Fibroblast of skin of abdomen (primary cell): ENCODE data around the gene SCAF8.
"Not testable (repeated sequence)": the region's sequence is repeated elsewhere in the genome, so short reads cannot be mapped to it uniquely, and the experiment has no call there.

Experiments
- DNase-seq: peaks from one replicate; pipeline ENCODE4 v3.0.0-alpha.2; 2013

Gene SCAF8

DNA sequence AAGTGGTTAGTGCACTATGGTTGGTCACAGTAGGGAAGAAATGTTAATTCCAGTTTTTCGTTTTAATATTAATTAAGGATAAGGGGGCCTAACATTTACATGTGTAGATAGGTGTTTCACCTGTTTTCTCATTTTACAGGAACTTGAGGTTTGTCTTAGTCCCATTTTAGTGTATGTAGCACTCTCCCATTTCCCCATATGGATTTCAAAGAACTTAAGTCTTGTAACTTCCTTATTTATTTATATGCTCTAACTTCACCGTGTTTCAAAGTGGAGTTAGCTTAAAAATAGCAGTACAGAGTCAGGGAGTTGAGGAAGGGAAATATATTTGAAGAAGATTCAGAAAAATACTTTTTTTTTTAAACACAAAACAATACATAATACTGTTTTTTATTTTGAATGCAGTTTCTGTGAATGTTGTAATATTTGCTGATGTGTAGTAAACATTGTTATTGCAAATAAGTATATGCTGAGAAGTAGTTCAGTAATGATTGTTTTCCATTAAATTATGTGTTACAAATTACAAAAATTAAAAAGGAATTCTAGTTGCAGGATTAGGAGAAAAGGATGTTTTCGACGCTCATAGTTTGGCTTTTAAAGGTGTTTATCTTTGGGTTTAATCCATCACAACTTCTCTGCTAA, 3.5 kb downstream of the SCAF8 start:
- DNase-seq = no peak

GRCh38 chr6:154737424-154737823, 4.2 kb downstream of the SCAF8 start:
- DNase-seq = no peak

GRCh38 chr6:154738551-154738961, 5.3 kb downstream of the SCAF8 start:
- peak; percentile 11 for DNase-seq

DNA sequence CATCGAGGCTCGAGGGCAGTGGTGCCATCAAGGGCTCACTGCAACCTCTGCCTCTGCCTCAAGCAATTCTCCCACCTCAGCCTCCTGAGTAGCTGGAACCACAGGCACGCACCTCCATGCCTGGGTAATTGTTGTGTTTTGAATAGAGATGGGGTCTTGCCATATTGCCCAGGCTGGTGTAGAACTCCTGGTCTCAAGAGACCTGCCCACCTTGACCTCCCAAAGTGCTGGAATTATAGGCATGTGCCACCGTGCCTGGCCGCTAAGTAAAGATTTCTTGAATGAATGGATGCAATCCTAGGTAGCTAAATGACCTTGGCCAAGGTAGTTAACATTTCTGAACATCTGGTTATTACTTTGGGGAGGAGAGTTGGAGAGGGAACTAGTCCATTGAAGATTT, 7.4 kb downstream of the SCAF8 start:
- no peak for DNase-seq

GRCh38 chr6:154742891-154743290, 9.7 kb downstream of the SCAF8 start:
- no peak for DNase-seq

- DNase-seq = not testable (repeated sequence)
Measured at GRCh38 chr6:154744029-154744745, 11.0 kb downstream of the SCAF8 start.

- no peak for DNase-seq
Measured at GRCh38 chr6:154745243-154745642, 12.0 kb downstream of the SCAF8 start.

DNA sequence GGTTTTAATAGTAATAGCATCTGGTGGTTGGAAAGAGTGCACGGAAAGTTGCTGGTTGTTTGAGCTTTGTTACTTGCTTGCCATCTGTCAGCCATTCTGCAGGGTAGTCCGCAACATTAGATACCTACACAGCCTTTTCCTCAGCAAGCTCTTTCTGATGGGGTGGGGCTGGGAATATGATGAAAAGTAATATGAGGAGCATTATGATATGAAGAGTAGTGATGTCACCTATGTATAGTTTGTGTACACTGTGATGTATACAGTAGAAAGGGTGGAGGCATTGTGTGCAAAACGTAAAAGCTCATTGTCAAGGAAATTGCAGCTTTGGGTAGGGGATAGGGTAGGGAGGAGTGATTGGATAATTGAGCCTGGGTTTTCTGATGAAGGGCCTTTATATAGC, 16.1 kb downstream of the SCAF8 start:
- DNase-seq = no peak

GRCh38 chr6:154751011-154751800, 18.0 kb downstream of the SCAF8 start:
- no peak for DNase-seq

GRCh38 chr6:154752022-154752421, 18.8 kb downstream of the SCAF8 start:
- no peak for DNase-seq

DNA sequence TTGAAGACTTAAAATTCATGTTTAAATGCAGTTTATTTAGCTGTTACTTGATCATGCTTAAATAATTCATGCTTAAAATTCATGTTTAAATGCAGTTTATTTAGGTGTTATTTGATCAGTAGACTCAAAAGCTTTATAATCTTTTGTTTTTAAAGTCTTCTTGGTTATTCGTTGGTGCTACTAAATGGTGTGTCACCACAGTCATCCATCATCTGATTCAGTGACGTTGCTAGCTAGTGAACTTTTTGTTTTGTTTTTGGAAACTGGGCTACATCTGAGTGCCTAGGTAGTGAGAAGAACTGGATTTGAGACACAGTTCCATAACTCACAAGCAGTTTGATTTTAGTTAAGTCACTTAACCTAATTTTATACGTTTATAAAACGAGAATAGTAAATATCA, 20.9 kb downstream of the SCAF8 start:
- DNase-seq = peak; percentile 34

DNA sequence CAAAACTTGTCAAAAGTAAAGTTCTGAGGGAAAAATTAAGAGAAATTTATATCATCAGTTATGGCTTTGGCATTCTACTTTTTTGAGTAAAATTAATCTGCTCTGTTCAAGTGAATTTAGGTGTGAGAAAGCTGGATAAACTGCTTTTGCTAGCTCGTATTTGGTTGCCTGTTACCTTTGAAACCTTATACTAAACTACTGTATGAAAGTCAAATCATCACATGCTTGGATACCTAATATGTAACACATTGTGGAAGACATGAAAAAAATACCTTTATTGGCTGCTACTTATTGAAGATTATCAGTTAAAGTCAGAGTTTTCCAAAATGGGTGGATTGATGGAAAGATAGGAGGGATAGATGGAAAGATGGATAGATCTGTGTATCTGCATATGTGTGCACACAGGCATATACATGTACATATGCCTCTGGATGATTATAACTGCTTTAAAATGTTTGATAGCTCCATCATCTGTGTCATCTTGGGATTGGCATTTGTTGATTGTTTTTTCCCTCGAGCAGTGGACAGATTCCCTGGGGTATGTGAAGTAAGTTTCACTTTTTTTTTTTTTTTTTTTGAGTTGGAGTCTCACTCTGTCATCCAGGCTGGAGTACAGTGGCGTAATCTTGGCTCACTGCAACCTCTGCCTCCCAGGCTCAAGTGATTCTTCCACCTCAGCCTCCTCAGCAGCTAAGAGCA, 24.3 kb downstream of the SCAF8 start:
- no peak for DNase-seq

DNA sequence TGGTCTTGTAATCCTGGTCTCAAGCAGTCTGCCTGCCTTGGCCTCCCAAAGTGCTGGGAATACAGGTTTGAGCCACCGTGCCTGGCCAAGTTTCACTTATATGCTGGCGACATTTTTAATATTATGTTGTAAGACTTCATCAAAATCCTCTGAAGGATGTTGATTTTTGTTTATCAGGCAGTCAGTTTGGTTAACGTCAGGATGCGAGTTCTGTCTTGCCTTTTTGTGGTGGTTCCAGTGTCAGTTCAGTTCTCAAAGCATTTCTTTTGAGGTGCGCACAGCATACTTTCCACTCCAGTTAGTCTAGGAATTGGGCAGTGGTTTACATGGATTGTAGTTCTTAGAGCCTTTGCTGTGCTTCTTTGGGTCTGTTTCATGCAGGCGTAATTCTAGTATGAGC, 24.9 kb downstream of the SCAF8 start:
- DNase-seq = no peak

- DNase-seq = no peak
Measured at GRCh38 chr6:154763650-154764049, 30.4 kb downstream of the SCAF8 start.

GRCh38 chr6:154765273-154765672, 32.1 kb downstream of the SCAF8 start:
- no peak for DNase-seq

DNA sequence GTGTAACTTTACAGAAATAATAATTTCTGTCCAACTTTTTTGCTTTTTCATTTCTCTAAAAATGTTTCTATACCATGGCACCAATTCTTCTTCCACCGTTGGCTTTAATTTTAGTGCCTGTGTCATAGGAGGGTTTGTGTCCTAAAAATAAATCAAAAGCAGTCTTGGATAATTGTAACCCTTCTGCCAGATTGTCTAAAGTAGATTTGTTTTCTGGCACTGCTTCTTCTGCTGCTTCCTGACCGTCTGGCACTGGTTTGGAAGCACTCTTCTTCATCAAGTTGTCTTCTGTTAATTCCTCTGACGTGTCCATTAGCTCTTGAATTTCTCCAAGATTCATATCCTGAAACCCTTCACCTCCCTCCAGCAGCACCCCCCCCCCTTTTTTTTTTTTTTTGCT, 33.1 kb downstream of the SCAF8 start:
- DNase-seq = peak; percentile 33

- DNase-seq = no peak
Measured at GRCh38 chr6:154767003-154767723, 33.9 kb downstream of the SCAF8 start.

- DNase-seq = no peak
Measured at GRCh38 chr6:154768280-154768679, 35.1 kb downstream of the SCAF8 start.

- no peak for DNase-seq
Measured at GRCh38 chr6:154773610-154774089, 40.4 kb downstream of the SCAF8 start.

- not testable (repeated sequence) for DNase-seq
Measured at GRCh38 chr6:154779157-154779556, 45.9 kb downstream of the SCAF8 start.

- DNase-seq = no peak
Measured at GRCh38 chr6:154782193-154782592, 49.0 kb downstream of the SCAF8 start.

GRCh38 chr6:154783229-154783628, 50.0 kb downstream of the SCAF8 start:
- DNase-seq = no peak
